HG03103 (cell line): ENCODE results near the gene PSRC1.
A peak's percentile ranks its signal among the peaks of the same experiment; 100 is the strongest.

Experiments
- ATAC-seq: cut with Tn5 transposase; IDR thresholded peaks from one replicate; pipeline ENCODE4 v1.9.1; 2021; ENCODE audit warnings: low read depth; ENCODE audit not compliant: unreplicated experiment

Gene PSRC1

GRCh38 chr1:109261006-109261405 lies 21.9 kb downstream of the PSRC1 start:
- ATAC-seq, result no peak

DNA sequence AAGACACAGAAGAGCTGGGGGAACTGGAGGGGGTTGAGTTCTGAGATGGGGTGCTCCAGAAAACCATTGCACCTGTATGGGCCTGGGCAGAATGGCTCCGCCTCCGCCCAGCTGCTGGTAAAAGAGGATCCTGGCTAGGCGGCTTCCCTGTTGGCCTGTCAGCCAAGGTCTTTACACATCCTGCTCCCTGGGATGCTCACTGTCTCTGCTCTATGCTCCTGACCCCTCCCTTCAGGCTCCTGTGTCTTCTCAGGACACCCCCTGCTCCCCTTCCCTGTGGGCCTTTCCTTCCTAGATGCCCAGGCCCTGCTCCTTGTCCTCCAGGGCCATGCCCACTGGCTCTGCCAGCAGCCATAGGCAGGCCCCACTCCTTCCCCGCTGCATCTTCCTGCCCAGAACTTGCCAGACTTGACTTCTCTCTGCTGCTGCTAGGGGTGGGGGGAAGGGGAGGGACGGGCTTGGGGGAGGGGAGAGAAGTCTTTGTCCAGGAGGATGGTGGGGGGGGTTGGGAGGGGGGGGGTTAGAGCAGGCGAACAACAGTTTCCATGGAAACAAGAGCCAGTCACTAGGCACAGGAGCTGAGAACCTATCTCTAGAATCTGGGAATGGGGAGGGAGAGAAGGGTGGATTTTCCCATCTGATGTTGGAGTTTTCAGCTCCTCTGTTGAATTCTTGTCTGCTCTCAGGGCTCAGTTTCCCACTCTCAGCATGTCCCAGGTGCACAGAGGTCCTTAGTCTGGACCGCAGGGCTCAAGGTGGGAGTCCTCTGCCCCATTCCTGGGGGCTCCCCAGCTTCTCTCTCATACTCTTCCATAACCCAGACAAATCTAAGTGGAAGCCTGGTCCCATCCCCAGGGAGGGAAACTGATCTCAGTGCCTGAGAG lies 23.0 kb downstream of the PSRC1 start:
- no peak for ATAC-seq

- no peak for ATAC-seq
These were observed 24.2 kb downstream of the PSRC1 start for GRCh38 chr1:109258481-109259466.

DNA sequence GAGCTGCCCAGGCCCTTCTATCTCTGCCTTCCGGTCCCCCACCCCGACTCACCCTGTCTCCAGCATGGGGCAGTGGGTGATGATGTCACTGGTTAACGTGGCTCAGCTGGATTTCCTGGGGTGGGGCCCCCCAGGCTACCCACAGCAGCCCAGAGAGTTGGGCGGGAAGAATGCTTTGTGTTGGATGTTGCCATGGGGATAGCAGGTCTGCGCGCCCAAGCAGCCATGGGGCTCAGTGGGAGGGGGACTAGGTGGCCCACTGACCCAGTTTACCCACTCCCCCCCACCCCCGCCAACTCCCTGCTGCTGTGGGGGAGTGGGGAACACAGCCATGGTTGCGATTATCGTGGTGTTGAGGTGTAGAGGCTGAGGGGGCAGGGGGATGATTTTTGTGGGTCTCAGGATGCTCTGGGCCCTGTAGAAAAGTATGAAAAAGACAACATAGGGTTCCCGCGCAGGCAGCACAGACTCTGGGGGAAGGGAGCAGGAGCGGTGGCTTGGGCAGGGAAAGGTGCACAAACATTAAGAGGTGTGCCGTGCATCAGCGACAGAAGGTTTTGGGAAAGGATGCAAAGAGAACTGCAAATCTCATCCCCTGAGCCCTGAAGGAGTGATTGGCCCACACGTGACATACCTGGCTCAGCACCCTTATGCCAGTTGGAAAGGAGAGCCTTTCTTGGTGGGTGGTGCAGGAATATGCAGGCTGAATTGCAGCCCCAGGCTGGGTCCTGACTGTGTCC lies 25.1 kb downstream of the PSRC1 start:
- ATAC-seq, result no peak

DNA sequence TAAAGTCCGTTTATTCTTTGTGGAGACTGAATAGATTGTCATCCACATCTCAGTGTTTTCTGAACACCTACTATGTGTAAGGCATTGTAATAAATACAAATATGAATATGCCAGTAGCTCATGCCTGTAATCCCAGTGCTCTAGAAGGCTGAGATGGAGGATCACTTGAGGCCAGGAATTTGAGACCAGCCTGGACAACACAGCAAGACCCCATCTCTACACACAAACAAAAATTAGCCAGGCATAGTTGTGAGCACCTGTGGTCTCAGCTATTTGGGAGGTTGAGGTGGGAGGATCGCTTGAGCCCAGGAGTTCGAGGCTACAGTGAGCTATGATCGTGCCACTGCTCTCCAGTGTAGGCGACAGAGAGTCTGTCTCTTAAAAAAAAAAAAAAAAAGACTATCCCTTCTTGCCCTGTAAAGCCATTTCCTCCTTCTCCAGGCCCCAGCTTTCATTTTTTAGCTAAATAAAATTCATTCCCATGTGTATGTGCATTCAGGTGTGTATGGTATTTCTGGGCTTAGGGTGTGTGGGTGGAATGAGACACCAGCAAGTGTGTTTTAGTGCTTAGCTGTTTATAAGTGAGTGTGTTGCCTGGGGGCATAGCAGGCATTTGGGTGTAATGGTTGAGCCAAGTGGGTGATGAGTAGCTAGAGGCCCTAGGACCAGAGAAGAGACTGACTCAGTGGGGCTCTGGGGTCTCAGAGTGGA lies 25.8 kb downstream of the PSRC1 start:
- no peak for ATAC-seq

GRCh38 chr1:109256085-109256484 lies 26.9 kb downstream of the PSRC1 start:
- no peak for ATAC-seq

- no peak for ATAC-seq
These were observed 27.3 kb downstream of the PSRC1 start for GRCh38 chr1:109255678-109256077.

DNA sequence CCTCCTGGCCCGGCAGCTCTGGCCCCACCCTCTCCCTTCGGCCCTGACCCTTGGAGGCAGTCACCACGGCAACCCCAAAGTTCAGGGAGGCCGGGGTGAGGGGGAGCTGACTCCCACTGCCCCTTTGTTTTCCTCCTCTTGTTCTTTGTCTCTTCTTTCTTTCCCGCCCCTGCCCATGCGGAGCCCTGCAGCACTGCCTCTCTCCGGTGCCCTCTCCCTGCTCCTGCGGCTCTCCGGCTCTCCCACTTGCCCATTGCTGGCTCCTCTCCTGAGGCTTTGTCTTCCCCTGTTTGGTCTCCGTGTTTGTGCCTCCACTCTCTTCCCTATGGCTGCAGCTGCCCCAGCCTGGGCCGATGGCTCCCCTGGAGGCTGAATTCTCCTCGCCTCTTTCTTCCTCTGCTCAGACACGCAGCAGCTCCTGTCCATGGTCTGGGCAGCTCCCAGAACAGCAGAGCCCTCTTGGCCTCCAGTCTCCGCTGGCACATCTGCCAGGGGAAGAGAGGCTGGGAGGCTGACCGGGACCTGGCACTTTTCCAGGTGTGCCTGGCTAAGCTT lies 27.8 kb downstream of the PSRC1 start:
- no peak for ATAC-seq

- ATAC-seq, result no peak
These were observed 28.3 kb downstream of the PSRC1 start for GRCh38 chr1:109254621-109255096.

GRCh38 chr1:109253803-109254620 lies 28.9 kb downstream of the PSRC1 start:
- no peak for ATAC-seq

DNA sequence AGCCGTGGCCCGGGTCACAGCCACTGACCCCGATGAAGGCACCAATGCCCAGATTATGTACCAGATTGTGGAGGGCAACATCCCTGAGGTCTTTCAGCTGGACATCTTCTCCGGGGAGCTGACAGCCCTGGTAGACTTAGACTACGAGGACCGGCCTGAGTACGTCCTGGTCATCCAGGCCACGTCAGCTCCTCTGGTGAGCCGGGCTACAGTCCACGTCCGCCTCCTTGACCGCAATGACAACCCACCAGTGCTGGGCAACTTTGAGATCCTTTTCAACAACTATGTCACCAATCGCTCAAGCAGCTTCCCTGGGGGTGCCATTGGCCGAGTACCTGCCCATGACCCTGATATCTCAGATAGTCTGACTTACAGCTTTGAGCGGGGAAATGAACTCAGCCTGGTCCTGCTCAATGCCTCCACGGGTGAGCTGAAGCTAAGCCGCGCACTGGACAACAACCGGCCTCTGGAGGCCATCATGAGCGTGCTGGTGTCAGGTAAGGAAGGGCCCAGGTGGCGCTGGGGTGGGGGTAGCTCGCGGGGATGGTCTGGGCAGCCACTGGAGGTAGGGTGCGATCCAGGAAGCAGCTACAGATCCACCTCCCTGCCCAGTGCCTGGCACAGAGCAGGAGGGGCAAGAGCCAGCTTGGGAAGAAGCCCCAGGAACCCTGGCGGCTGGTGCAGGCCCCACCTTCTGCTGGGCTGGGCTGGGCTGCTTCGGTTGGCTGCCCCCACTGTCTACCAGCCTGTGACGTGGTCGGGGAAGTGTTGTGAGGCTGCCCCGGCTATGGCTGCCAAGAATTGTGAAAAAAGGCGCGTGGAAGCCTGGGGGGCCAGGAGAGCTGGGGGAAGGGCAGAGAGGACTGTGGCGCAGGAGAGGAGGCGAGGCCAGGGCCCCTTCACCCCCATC lies 29.8 kb downstream of the PSRC1 start:
- no peak for ATAC-seq

- ATAC-seq, result no peak
These were observed 30.6 kb downstream of the PSRC1 start for GRCh38 chr1:109252167-109252892.

DNA sequence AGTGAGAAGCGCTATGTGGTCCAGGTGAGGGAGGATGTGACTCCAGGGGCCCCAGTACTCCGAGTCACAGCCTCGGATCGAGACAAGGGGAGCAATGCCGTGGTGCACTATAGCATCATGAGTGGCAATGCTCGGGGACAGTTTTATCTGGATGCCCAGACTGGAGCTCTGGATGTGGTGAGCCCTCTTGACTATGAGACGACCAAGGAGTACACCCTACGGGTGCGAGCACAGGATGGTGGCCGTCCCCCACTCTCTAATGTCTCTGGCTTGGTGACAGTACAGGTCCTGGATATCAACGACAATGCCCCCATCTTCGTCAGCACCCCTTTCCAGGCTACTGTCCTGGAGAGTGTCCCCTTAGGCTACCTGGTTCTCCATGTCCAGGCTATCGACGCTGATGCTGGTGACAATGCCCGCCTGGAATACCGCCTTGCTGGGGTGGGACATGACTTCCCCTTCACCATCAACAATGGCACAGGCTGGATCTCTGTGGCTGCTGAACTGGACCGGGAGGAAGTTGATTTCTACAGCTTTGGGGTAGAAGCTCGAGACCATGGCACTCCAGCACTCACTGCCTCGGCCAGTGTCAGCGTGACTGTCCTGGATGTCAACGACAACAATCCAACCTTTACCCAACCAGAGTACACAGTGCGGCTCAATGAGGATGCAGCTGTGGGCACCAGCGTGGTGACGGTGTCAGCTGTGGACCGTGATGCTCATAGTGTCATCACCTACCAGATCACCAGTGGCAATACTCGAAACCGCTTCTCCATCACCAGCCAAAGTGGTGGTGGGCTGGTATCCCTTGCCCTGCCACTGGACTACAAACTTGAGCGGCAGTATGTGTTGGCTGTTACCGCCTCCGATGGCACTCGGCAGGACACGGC lies 31.4 kb downstream of the PSRC1 start:
- no peak for ATAC-seq

DNA sequence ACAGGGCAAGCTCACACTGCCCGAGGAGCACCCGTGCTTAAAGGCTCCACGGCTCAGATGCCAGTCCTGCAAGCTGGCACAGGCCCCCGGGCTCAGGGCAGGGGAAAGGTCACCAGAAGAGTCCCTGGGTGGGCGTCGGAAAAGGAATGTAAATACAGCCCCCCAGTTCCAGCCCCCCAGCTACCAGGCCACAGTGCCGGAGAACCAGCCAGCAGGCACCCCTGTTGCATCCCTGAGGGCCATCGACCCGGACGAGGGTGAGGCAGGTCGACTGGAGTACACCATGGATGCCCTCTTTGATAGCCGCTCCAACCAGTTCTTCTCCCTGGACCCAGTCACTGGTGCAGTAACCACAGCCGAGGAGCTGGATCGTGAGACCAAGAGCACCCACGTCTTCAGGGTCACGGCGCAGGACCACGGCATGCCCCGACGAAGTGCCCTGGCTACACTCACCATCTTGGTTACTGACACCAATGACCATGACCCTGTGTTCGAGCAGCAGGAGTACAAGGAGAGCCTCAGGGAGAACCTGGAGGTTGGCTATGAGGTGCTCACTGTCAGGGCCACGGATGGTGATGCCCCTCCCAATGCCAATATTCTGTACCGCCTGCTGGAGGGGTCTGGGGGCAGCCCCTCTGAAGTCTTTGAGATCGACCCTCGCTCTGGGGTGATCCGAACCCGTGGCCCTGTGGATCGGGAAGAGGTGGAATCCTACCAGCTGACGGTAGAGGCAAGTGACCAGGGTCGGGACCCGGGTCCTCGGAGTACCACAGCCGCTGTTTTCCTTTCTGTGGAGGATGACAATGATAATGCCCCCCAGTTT lies 32.3 kb downstream of the PSRC1 start:
- no peak for ATAC-seq

- ATAC-seq, result peak; percentile 20
These were observed 33.1 kb downstream of the PSRC1 start for GRCh38 chr1:109249654-109250401.
